C1 segment of cervical spinal cord (tissue), 14 donors: ENCODE results near the gene OTUD5.

ENCODE experiments used
- DNase-seq, 14 donors: peaks; one replicate each; lab custom pipeline; 2025; lab: John Stamatoyannopoulos, UW

The OTUD5 gene

GRCh38 chrX:48972220-48973164, 15.1 kb upstream of the OTUD5 start:
- DNase-seq, result peak in 4 of 14 donors; percentile 6 to 14 (median 10)

- DNase-seq, result peak in 5 of 14 donors; percentile 2 to 58 (median 9)
Measured at GRCh38 chrX:48971249-48972219, 14.1 kb upstream of the OTUD5 start, which contains the start of gene KCND1. KCND1 (minus strand) TSS chrX:48971844; CDS start chrX:48970271, 1,573 bp downstream.

GRCh38 chrX:48969471-48969870, 12.1 kb upstream of the OTUD5 start:
- no peak for DNase-seq

GRCh38 chrX:48968377-48968776, 11.0 kb upstream of the OTUD5 start:
- DNase-seq, result no peak

- DNase-seq, result peak in 1 of 14 donors; percentile 73
Measured at GRCh38 chrX:48966796-48967579, 9.6 kb upstream of the OTUD5 start.

GRCh38 chrX:48965959-48966358, 8.6 kb upstream of the OTUD5 start:
- DNase-seq, result no peak

GRCh38 chrX:48961585-48962091, 4.2 kb upstream of the OTUD5 start:
- no peak for DNase-seq

- peak in 2 of 14 donors; percentile 8 to 9 for DNase-seq
Measured at GRCh38 chrX:48960291-48960690, 2.9 kb upstream of the OTUD5 start.

GRCh38 chrX:48958635-48959094, 1.3 kb upstream of the OTUD5 start:
- peak in 1 of 14 donors; percentile 61 for DNase-seq

GRCh38 chrX:48957827-48958634, 624 bp upstream of the OTUD5 start:
- peak; percentile 29 to 96 (median 89) for DNase-seq

- DNase-seq, result no peak
Measured at GRCh38 chrX:48956728-48957414, 536 bp downstream of the OTUD5 start.

GRCh38 chrX:48948589-48948988, 8.8 kb downstream of the OTUD5 start:
- no peak for DNase-seq

- peak in 5 of 14 donors; percentile 2 to 34 (median 5) for DNase-seq
Measured at GRCh38 chrX:48945517-48946348, 11.7 kb downstream of the OTUD5 start.

- DNase-seq, result no peak
Measured at GRCh38 chrX:48942895-48943294, 14.5 kb downstream of the OTUD5 start.

- DNase-seq, result no peak
Measured at GRCh38 chrX:48940404-48940955, 16.9 kb downstream of the OTUD5 start.

GRCh38 chrX:48939524-48940228, 17.7 kb downstream of the OTUD5 start:
- no peak for DNase-seq

- no peak for DNase-seq
Measured at GRCh38 chrX:48938721-48939425, 18.5 kb downstream of the OTUD5 start.
